Hematopoietic multipotent progenitor cell treated with erythropoietin and hydrocortisone succinate and interleukin-3 and kit ligand, for 15 days (in vitro differentiated cells): Measurements from ENCODE around the gene AP2A2.

Source experiments
- DNase-seq: peaks from one replicate; pipeline ENCODE4 v3.0.0-alpha.2; 2015; ENCODE audit warnings: low spot score

Gene AP2A2

DNA sequence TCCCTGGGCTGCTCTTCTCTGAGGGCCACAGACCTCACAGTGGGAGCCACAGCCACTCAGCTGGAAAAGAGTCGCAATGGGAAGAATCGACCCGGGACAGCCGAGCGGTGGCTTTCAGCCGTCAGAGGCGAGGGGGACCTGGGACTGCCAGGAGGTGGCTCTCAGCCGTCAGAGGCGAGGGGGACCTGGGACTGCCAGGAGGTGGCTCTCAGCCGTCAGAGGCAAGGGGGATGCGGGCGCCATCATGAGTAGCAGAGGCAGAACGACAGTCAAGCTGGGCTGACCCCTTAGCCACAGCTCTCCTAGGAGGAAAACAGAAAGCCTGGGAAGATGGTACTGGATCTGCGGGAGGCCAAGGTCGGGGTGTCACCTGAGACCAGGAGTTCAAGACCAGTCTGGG, 134.1 kb downstream of the AP2A2 start:
- DNase-seq, result no peak

DNA sequence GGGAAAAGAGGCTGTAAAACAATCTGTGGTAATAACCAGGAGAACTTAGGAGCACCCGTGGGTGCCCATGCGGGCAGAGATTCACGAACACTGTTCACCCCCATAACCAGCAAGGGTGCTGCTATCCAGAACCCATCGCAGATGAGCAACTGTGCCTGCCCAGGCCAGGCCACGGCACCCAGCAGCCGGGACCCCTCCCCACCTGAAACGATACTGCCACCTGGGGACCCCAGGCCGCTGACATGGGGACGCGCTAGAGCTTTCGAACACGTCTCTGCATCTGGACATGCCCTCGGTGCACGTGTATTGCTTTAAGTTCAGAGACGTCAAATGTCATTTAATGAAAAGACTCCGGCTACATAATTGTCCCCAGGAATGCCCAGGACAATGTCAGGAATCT, 134.7 kb downstream of the AP2A2 start:
- DNase-seq, result no peak

DNA sequence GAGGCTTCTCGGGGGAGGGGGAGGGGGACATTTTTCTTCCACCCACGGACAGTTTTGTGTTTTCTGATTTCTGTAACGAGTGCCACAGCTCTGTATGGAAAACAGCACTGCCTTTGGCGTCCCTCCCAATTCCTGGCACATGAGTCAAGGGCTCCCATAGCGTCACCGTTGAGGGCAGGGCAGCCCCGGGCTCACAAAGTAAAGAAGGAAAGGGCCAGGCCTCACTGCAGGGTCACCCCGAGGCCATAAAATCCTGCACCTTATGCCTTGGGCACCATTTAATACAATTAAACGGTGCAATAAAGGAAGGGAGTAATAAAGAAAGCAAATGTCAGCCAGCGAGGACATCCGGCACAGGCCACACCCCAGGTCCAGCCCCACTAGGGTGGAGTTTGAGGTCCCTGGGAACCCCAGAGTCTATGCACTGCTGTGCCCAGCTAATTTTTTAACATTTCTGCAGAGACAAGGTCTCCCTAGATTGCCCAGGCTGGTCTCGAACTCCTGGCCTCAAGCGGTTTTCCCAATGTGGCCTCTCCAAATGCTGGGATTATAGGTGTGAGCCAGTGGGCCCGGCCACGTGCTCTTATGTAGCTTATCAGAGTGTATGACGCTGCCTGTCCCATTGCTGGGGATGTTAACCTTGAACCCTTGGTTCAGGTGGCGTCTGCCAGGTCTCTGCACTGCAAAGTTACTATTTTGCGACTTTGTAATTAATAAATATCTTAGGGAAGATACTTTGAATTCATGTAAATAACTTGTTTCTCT, 135.4 kb downstream of the AP2A2 start:
- DNase-seq, result no peak
